NCI-H187 (cell line): ENCODE results near the gene PCBP3.
"Not testable (repeated sequence)": the region's sequence is repeated elsewhere in the genome, so short reads cannot be mapped to it uniquely, and the experiment has no call there.

Source experiments
- DNase-seq, 2 experiments: peaks; one replicate each; lab custom pipeline; 2025; lab: John Stamatoyannopoulos, UW

The PCBP3 gene

GRCh38 chr21:45635271-45636151, 8.0 kb upstream of the PCBP3 start:
- no peak for DNase-seq

DNA sequence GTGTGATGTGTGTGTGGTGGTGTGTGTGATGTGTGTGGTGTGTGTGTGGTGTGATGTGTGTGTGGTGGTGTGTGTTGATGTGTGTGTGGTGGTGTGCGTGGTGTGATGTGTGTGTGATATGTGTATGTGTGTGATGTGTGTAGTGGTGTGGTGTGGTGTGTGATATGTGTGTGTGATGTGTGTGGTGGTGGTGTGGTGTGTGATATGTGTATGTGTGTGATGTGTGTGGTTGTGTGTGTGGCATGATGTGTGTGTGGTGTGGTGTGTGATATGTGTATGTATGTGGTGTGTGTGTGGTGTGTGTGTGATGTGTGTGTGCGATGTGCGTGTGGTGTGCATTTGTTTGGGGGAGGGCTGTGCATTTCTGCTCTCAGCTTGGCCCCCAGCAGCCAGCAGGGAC, 7.1 kb upstream of the PCBP3 start:
- no peak for DNase-seq

DNA sequence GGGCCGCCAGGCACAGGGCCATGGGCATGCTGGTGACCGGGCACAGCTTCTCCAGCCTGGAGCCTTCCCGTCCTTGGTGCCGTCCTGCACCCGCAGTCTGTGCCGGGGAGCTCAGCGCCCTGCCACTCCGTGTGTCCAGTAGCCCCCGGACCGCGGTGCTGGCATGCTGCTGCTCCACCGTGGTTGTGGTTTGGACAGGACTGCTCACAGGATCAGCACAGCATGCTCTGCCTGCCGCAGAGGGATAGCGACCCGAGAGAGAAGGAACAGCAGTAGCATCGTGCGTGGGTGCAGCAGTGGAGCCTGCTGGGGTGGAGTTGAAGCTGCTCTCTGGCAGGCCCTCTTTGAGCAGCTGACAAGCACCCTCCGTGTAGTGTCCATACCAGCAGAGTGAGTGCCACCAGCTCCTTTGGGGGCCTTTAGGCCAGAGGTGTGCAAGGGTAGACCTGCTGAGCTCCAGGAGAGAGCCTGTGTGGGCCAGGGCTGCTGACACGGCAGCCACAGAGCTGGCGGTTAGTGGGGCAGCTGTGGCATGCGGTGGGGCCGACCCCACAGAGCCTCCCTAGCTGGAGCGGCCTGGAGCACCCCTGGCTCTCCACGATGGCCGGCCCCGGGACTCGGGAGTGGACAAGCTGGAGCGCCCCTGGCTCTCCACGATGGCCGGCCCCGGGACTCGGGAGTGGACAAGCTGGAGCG, 6.4 kb upstream of the PCBP3 start:
- no peak for DNase-seq

DNA sequence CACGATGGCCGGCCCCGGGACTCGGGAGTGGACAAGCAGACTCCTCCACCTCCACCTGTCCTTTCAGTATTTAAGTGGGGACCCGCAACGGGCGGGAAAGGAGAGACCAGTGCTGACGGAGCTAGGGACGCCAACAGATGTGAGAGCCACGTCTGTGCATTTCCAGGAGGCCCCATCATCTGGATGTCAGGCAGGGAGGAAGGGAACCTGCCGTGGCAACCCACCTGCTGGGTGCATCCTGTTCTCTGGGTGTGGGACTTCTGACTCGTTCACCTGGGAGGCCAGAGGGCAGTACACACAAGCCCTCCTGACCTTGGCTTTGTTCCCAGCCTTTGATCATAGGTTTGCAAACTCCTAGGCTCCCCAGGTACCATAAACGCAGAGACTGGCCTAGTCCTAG, 5.6 kb upstream of the PCBP3 start:
- no peak for DNase-seq

DNA sequence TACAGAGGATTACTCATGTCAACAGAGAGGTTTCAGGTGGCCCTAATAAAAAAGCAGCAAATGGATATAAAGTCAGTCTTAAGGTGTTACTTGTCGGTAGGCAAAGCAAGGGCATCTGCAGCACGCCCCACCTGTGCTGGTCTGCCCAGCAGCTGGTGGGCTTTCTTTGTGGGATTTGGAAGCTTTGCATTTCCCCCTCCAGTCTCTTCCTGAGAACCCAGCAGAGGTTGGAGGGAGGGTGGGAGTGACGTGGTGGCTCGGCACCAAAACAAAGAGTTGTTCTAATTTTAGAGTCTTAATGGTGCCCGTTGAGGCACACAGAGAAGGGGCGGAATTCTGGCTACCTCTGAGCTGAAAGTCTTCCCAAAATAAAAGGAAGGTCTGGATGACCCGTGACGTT, 4.8 kb upstream of the PCBP3 start:
- DNase-seq: no peak

GRCh38 chr21:45639206-45640000, 4.1 kb upstream of the PCBP3 start:
- DNase-seq: no peak

- DNase-seq: no peak
Measured at GRCh38 chr21:45640001-45640887, 3.3 kb upstream of the PCBP3 start.

GRCh38 chr21:45640888-45641479, 2.5 kb upstream of the PCBP3 start:
- no peak for DNase-seq

- DNase-seq: no peak
Measured at GRCh38 chr21:45641480-45642035, 2.0 kb upstream of the PCBP3 start.

- DNase-seq: no peak
Measured at GRCh38 chr21:45642122-45642813, 1.3 kb upstream of the PCBP3 start.

GRCh38 chr21:45644041-45644906, 749 bp downstream of the PCBP3 start:
- DNase-seq: no peak

- no peak for DNase-seq
Measured at GRCh38 chr21:45651921-45652320, 8.4 kb downstream of the PCBP3 start.

DNA sequence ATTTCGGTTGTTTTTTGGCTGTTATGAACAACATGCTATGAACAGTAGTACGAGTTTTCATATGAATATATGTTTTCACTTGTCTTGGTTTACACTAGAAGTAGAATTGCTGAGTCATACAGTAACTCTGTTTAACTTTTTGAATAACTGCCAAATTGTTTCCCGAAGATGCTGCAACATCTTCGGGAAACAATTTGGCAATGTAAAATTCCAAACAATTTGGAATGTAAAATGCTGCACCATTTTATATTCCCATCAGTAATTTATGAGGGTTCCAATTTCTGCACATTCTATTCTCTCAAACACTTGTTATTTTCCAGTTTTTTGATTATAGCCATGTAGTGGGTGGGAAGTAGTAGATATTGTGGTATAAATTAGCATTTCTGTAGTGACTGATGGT, 11.6 kb downstream of the PCBP3 start:
- no peak for DNase-seq

- not testable (repeated sequence) for DNase-seq
Measured at GRCh38 chr21:45656114-45656513, 12.6 kb downstream of the PCBP3 start.

- not testable (repeated sequence) for DNase-seq
Measured at GRCh38 chr21:45661913-45662622, 18.5 kb downstream of the PCBP3 start.

- DNase-seq: not testable (repeated sequence)
Measured at GRCh38 chr21:45662623-45663245, 19.2 kb downstream of the PCBP3 start.

- DNase-seq: no peak
Measured at GRCh38 chr21:45669382-45669781, 25.9 kb downstream of the PCBP3 start.

GRCh38 chr21:45670731-45671130, 27.2 kb downstream of the PCBP3 start:
- DNase-seq: no peak
